ENCODE measurements around the gene AGPAT1. TPM values are rescaled to one million over a fixed set of nuclear protein-coding genes. Genes with fewer than 3 reads are reported as not detected.
"Not testable (repeated sequence)": the region's sequence is repeated elsewhere in the genome, so short reads cannot be mapped to it uniquely, and the experiment has no call there.

Gene AGPAT1
- total RNA-seq, 1 experiment from 2014 or later: 42.6 TPM

DNA sequence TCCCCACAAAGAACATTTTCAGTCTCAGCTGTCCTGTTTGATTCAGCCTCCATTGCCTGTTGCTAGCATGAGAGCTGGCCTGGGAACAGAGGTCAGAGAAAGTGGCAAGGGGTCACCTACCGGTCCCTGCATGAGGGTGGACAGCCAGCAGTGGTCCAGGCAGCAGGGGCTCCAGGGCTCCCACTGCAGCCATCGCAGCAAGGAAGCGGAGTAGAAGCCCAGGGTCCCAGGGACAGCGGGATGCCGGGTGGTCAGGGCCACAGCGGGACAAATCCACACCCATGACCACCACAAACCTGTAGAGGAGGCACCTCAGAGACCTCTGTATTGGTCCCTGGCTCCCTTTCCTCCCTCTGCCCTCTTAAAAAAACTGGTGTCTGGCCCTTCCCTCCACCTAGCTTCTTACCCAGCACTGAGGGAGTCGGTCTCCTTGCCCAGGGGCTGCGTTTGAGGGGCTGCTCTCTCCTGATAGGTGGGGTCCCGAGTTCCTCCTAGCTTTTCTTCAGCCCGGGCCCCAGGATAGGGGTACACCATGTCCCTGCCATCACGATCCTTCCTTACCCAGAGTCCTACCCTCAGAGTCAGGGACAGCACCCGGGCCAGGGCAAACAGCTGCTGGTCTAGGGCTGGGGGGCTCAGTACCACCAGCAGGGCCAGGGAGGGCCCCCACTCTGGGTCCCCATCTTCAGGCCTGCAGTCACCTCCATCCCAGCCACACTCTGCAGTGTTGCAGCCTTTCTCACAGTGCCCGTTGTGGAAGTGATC is 25.0 kb upstream of the AGPAT1 start:
- DNase-seq (ENCODE audit: low read depth): no peak

DNA sequence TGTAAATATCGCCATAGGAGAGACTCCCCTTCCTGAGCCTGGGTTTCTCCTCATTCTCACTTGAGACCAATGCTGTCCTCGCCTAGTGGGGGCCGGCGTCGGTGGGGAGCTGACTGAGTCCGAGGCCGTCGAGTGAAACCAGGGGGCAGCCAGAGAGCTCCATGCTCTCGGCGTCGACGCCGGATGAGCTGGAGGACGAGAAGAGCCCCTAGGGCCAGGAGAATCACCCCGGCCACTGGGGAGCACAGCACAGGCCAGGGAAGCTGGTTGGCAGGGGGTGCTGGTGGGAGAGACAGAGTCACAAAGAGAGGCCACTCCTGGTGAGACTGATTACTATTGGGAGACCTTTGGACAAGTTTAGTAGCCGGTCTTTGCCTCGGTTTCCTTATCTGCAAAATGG is 23.0 kb upstream of the AGPAT1 start:
- DNase-seq (ENCODE audit: low read depth): no peak

DNA sequence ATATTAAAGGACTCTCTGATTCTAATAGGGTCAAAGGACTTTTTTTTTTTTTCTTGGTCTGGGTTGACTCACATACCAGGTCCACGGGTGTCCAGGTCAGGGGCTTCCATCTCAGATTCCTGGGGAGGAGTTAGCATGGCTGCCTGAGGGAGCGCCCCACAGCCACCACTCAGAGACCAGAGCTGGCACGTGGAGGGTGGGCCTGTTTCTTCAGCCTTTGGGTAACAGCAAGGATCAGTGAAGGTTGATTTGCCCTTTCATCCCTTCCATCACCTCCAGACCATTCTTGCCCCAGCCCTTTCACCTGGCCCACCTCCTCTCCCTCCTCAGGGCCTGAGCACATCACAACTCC is 22.4 kb upstream of the AGPAT1 start:
- no peak for DNase-seq (ENCODE audit: low read depth)

DNA sequence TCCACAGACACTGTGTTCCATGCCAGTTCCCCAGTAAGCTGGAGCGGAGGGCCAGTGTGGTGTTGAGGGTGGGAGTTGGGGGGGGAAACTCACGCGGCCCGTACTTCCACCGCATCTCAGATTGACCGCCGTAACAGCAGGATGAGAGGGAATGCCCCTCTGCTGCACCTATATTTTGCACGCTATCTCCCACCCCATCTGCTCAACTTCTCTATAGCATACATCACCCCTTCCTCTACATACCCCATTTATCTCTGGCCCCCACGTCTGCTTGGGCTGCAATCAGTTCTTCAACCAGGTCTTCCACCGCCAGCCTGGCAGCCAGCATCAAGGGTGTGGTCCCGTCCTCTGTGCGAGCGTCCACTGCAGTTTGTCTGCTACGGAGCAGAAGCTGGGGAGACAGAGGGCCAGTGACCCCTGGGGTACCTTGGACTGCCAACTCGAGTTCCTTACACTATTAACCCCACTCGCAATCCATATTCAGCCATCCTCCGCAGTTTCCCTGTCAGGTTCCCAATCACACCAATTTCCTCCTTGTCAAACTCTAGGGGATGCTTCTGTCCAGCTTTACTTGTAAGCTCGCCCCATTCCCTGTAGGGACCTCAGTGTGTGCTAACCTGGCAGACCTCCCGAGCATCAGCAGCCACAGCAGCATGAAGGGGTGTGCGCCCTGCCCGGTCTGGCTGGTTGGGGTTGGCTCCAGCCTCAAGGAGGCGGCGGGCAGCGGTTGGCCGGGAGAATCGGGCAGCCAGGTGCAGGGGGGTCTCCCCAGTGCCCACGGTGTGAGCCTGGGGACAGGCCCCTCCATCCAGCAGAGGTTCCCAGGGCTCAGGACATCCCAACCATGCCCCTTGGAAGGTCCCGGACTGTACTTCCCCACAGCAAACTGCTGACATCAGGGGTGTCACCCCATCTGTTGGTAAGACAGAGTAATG is 21.1 kb upstream of the AGPAT1 start:
- no peak for DNase-seq (ENCODE audit: low read depth)

DNA sequence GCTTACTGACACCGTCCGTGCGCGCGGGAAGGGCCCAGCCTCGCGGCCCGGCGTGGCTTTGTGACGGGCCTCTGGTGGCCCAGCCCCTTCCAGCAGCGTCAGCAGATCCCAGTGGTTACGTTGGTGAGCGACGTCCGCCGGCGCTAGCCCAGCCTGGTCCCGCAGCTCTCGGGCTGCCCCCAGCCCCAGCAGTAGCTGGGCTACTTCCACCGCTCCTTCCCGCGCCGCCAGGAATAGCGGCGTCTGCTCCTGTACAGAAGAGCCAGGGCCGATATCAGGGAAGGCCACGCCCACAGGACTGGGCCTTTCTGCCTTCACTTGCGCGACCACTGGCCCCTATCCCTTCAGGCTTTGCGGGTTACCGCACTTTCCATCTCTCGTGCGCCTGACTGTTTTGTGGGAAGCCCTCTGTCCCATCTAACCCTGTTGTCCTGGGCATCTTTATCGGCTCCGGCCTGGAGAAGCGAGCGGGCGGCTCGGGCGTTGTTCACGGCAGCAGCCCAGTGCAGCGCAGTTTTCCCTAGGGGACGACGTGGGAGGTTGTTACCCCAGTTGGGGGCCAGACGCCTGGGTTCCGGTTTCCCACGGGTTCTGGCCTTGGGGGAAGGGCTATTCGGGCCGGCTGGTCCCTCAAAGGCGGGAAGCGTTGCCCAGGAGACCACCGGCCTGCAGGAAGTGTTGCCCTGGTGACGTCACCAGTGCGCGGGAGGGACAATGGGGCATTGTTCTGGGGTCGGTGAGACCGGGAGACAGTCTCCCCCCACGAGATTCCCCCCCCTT is 20.2 kb upstream of the AGPAT1 start:
- DNase-seq (ENCODE audit: low read depth): peak; percentile 96

DNA sequence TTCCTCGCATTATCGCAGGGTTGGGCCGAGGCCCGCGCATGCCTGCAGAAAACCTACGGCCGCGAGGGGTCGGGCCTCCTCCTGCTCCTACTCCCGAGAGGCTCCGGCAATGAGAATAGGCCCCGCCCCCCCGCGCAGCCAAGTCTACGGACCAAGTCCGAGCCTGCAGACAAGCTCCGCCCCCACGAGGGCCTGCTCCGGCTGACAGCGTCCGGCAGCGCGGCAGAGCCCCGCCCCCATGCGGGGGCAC is 19.7 kb upstream of the AGPAT1 start:
- DNase-seq (ENCODE audit: low read depth): peak; percentile 100

DNA sequence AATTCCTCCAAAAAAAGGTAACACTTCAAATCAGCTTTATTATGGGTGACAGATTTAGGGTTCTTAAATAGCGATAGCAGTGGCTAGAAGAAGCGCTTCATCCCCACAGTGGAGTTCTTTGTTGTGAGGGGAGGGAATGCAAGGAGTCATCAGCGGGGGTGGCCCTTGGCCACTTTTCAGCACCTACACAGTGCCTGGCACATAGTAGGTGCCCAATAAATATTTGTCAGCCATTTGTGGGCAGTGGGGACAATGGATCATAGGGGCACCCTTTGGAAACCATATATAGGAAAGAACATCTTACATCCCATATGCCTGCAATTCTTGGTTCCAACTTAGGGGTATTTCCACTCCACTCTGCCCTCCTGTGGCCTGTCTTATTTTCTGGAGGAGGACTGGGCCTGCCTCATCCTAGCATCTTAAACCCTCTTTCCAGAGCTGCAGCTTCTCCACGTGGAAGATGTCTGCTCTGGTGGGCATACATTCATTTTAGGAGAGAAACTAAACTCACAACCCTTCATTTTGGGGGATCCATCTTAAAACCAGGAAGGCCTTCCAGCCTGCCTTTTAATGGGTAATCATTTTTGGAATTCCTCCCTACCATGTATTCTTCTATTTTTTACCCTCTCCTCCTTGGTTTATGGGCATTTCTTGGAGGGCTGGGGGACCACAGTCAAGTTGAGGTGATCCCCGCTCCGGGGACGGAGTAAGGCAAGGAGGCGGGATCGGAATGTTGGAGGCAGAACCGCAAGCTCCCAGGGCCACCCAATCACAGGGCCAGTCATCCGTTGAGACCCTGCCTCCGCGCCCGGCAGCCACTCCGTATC is 19.2 kb upstream of the AGPAT1 start:
- peak; percentile 50 for DNase-seq (ENCODE audit: low read depth)

DNA sequence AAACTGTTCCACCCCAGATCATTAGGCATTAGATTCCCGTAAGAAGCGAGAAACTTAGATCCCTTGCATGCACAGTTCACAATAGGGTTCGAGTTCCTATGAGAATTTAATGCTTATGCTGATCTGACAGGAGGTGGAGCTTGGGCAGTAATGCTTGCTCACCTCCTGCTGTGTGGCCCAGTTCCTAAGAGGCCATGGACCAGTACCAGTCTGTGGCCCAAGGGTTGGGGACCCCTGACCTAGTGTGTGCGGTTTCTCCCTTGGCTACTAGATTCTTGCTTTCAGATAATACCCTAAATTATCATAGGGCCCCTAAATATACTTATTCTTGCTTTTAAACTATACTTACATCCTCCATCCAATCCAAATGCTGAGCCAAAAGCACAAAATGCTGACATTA is 18.5 kb upstream of the AGPAT1 start:
- no peak for DNase-seq (ENCODE audit: low read depth)

DNA sequence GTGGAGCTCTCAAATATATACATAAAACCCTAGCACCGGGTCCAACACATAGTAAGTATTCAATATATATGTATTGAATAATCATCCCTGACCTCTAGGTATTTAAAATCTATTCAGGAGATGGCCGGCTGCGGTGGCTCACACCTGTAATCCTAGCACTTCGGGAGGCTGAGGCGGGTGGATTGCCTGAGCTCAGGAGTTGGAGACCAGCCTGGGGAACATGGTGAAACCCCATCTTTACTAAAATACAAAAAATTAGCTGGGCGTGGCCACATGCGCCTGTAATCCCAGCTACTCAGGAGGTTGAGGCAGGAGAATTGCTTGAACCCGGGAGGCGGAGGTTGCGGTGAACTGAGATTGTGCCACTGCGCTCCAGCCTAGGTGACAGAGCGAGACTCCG is 17.2 kb upstream of the AGPAT1 start:
- not testable (repeated sequence) for DNase-seq (ENCODE audit: low read depth)

DNA sequence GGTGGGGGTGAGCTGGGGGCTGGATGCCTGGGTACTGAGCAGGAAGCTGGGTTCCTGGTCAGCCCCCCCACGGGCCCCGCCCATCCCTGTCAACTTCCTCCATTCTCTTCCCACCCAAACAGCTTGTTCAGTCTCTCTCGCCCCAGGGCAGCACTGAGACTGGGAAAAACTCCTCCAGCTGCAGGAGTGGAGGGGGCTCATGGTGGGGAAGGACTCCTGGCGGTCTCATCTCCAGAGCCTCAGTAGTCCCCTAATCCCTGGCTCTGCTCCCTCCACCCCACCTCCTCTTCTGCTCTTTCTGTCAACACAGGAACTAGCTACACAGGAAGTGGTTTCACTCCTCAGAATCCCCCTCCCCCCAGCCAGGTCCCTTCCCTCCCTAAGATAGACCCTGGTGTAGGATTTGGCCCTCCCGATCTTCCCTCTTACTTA is 16.7 kb upstream of the AGPAT1 start, which contains the start of gene GPSM3:
GPSM3 (minus strand) TSS at position 36 of the 432 bp plus-strand sequence. CDS start 130 bp downstream, outside the sequence.
- DNase-seq (ENCODE audit: low read depth): peak; percentile 60

DNA sequence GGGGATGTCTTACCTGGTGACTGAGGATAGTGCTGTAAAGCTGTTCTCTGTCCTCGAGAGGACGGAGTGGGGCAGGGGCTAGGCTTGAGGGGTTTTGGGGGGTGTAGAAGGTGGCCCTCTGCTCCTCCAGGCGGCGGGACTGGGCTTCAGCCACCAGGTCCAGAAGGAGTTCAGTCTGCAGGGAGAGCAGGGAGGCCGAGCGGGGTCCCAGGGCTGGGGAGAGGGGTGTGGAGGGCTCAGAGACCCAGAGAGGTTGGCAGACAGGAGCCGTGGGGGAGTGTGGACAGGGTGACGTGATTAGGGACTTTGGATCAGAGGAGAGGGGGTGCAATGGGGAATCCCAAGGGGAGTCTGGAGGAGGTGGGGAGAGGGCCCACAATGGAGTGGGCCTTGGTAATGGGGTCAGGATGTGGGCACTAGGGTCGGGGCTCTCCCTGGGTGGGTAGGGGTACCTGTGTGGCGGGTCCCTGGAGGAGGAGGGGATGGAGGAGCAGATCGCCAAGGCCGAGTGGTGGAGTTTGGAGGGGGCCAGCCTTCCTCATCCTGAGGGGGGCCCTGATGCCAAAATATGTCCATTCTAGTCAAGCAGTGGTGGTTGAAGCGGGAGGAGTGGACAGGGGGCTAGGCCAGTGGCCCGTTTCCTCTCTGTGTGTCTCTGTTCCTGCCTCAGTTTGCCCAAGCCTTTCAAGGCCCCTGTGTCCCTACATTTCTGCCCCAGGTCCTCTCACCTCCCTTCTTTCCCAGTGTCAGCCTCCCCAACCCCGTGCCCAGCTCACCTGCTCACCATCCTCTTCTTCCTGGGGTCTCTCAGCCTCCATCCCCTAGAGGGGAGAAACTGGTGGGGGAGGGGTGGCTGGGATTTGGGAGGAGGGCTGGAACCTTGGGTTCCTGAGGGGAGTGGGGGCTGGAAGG is 16.1 kb upstream of the AGPAT1 start:
- DNase-seq (ENCODE audit: low read depth): no peak

DNA sequence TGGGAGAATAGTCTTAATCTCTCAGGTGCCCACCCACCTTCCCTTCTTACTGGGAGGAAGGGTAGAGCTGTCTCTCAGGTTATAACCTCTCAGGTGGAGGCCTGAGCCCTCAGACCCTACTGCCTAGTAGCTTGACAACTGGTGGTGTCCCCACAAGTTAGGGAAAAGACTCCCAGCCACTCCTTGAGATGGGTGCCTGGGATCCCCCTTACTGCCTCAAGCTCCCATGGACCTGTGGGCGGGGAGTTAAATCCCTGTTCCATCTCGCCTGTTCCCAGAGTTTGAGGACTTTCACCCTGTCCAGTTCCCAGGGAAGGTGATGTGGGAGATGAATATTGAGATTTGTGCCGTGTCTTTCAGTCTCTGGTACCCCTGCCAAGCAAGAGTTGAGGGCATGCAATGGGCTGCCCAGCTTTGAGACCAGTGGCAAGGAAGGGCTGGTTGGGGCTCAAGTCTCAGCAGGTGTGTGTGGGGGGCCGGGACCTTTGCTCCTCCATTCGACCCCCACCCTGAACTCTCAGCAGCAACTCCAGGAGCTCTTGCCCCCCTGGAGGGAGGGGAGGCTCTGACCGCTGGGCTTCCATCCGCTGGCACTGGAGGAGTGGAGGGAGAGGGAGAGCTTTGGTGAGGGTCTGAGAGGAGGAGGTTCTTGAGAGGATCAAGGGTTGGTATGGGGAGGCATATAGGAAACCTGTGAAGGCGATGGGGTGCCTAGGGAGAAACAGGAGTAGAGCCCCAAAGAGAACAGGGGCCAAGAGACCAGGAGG is 15.2 kb upstream of the AGPAT1 start:
- no peak for DNase-seq (ENCODE audit: low read depth)

DNA sequence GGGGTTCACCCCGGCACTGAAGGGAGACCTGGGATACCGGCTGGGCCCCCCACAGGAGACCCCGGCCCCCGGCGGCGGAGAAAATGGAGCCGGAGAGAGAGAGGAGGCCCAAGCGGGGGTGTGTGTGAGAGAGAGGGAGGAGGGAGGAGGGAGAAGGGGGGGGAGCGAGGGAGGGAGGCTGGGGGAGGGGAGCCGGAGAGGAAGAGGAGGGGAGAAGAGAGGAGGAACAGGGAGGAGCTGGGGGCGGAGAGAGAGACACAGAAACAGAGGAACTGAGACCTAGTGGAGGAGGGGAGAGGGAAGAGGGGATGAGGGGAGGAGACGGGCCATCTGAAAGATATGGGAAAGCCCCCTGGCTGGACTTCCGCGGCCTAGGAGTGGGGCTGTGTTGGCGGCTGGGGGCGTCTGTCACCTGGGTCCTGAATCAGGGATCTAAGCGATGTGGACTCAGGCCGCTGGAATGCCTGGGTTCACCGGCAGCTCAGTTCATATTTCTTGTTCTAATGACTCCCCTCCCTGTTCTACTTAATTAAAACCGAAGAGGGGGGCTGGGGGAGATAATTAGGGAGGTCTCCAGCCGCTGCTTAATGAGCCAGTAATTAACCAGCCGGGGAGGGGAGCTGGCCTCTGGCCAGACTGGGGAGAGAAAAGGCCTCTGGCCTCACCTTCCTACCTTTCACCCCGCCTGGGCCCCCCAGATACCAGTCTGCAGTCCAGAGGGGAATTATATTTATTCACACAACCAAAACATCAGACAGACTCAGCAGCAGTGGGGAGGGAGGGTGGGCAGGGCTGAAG is 14.4 kb upstream of the AGPAT1 start, which contains the start of gene PBX2:
PBX2 (minus strand) TSS at position 149 of the 798 bp plus-strand sequence. CDS start 287 bp downstream, outside the sequence.
- peak; percentile 95 for DNase-seq (ENCODE audit: low read depth)

DNA sequence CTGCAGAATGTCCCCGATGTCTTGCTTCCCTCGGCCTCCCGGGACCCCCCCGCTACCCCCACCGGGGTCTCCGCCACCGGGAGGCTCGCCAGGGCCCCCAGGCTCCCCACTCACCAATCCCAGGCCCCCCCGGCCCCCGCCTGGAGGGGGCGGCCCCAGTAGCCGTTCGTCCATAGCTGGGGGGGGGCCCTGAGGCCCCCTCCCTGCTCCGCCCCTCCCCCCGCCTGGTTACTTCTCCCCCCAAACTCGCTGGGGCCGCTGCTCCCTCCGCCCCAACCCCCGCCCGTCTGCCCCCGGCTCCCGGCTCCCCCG is 13.8 kb upstream of the AGPAT1 start:
- DNase-seq (ENCODE audit: low read depth): no peak

DNA sequence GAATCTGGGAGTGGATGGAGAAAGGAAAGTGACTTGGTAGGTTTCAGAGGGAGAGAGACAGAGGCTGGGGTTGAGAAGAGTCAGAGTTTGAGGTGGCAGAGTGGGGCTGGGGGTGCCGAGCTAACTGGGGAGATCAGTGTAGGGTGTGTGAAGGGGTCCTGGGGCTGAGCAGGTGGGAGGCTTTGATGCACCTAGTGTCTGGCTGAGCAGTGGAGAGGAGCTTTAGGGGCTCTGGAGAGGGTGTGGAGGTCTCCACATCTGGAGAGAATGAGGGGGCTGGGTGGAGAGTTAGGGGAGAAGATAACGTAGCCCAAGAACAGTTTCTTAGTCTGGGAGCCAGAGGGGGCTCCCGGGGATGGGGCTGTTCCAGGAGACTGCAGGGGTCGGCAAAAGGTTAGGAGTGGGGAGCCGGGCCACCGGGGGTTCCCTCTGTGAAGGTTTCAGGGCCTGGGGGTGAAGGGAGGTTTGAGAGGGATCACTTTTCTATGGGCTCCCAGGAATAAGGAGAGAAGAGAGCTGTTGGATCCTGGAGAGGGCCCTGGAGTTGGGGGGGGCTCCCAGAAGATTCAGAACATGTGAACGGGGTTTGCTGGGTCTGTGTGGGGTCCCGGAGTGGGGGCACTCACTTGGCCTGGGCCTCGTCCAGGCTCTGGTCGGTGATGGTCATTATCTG is 13.3 kb upstream of the AGPAT1 start:
- DNase-seq (ENCODE audit: low read depth): no peak

DNA sequence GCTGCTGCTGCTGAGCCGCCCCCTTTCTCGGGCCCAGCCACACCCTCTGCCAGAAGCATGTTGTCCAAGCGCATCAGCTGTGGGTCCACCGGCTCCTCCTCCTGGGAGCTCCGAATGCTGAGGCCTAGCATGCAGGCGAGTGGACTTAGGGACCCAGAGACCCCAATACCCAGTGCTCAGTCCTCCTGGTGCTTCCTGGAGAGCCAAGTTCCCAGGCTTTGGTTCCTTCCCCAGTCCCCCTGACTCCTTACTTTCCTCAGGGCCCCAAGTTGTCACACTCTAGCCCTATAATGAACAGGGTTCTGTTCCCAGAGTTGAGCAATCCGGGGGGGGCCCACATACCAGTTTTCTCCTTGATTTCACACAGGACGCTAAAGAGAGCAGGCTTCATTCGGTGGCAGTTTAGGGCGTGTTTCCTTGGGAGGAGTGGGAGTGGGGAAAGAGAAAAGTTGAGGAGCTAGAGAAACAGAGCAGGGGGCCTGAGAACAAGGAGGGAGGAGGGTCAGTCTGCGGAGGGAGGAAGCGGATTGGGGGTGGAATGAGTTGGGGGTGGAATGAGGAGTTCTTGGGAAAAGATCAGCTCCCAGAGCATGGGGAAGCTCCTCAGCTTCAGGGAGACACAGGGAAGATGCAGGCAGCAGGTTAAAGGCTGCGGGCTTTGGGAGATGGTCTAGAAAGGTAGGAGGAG is 12.6 kb upstream of the AGPAT1 start:
- no peak for DNase-seq (ENCODE audit: low read depth)

DNA sequence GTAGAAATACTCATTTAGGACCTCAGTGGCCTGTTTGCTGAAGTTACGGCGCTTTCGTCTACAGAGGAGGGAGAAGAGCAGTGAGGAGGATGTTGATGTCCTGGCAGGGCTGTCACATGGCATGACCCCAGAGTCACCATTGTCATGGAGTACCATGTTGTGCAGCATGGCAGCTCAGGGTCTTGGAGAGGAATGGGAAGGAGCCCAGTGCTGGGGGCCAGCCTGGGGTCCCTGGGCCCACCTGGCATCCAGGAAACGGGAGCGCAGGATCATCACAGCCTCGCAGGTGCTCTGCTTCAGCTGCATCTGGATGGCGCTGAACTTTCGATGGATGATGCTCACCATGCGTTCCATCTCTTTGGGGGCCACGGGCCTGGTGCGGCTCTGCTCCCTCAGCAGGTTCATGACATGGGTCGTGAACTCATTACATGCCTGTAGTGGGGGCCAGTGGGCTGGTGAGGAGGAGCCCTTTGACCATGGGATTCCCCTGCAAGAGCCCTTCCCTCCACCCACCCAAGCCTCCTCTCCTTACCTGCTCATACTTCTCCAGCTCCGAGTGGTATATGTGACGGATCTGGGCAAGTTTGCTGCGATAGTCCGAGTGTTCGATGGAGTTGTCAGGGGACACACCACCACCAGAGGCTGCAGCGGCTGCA is 12.0 kb upstream of the AGPAT1 start:
- DNase-seq (ENCODE audit: low read depth): not testable (repeated sequence)
